ES-I3 (cell line): ENCODE data around the gene PPP1CB.

Source experiments
- H3K36me3 ChIP-seq: 2 replicates; pipeline ENCODE4 v1.6.1; 2013; ENCODE audit warnings: mild to moderate bottlenecking, low read length, control low read depth, moderate library complexity; ENCODE audit not compliant: insufficient read depth
- H3K4me1 ChIP-seq: 2 replicates; pipeline ENCODE4 v1.6.1; 2013; ENCODE audit warnings: mild to moderate bottlenecking, control low read depth, low read length; ENCODE audit not compliant: insufficient read depth
- H3K9ac ChIP-seq: 2 replicates; pipeline ENCODE4 v1.6.1; 2013; ENCODE audit warnings: low read depth, mild to moderate bottlenecking, low read length, moderate library complexity
- H3K9me3 ChIP-seq: 2 replicates; pipeline ENCODE4 v1.6.1; 2013; ENCODE audit warnings: mild to moderate bottlenecking, low read length, moderate library complexity; ENCODE audit not compliant: control insufficient read depth, insufficient read depth

PPP1CB gene

DNA sequence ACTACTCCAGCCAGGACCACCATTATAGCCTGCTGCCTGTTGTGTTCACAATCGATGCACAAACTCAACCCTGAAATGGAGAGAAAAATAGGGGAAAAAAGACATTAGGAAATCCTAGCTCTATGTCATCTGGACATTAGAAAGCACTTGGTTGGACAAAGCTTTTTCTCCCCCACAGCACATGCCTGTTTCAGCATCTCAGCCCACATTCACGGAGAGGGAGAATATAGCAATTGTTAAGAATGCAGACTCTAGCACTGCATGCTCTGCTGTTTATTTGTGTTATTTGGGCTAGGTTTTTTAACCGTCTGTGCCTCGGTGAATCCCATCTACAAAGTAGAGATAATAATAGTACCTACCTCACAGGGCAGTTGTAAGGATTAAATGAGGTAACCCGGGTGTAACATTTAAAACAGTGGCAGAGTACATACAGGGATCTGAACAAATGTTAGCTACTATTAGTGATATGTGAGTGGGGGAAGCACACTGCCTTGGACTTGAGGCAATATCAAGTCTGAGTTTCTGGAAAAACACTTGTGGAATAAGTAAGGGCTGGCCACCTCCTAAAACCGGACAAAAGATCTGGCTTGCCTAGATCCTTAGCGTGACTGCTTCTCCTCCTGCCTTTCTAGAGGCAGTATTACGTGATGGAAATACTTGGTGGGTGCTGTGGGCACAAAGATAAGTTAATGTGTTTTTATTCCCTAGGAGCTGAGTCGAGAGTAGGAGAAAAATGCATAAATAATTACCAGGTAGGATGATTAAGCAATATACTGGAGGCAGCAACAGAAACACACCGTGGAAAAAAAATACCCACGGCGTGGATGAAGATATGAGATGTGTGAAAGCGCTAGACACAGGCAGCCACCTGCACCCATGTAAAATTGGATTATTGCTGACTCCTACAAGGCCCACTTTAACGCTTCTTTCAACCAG is 1.0 kb upstream of the PPP1CB start:
- Histone ChIP-seq H3K4me1 (peaks cover 13% of the 10 kb centered on the region), H3K9ac (peak overlapping the region; percentile 86)

GRCh38 chr2:28751956-28752630 is 463 bp downstream of the PPP1CB start:
- Histone ChIP-seq H3K4me1 (peaks cover 17% of the 10 kb centered on the region), H3K36me3 (no peaks in the 10 kb centered on the region), H3K9ac (peak overlapping the region; percentile 86), H3K9me3 (no peaks in the 10 kb centered on the region)

More for the DNA sequence above, 1.0 kb upstream of the PPP1CB start:
- no peaks in the 10 kb centered on the region for H3K9me3 ChIP-seq
- H3K36me3 ChIP-seq = no peaks in the 10 kb centered on the region

DNA sequence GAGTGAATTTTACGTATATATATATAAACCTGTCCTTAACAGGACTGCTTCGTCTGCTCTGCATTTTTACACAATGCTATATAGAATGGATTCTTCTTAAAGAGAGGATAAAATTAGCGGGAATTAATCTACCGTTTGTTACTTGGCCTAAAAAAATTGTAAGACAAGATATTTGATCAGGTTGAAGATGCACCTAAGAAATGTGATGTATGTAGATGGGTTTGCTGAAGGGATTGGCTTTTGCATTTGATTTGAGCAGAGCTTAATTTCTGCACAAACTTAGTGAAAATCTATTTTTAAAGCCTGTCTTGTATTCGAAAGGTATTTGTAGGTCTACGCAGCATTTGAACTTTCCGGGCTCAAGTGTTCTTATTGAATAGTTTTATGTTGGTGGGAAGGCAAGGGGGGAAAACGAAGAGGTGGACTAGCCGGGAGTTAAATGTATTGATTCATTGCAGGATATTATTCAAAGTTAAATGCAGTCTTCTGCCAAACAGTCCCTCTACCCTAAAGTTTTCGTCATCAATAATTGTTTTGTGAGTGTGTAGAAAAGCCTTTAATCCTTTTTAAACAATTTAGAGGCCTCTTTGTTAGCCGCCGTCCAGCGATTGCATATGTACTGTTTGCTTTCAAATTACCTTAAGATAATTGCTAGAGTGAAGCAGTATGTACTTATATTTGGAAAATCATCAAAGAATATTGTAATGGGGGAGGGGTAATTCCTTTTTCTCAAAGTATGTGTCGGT is 1.2 kb downstream of the PPP1CB start:
- Histone ChIP-seq H3K4me1 (peaks cover 20% of the 10 kb centered on the region), H3K36me3 (no peaks in the 10 kb centered on the region), H3K9ac (peak overlapping the region; percentile 86), H3K9me3 (no peaks in the 10 kb centered on the region)

DNA sequence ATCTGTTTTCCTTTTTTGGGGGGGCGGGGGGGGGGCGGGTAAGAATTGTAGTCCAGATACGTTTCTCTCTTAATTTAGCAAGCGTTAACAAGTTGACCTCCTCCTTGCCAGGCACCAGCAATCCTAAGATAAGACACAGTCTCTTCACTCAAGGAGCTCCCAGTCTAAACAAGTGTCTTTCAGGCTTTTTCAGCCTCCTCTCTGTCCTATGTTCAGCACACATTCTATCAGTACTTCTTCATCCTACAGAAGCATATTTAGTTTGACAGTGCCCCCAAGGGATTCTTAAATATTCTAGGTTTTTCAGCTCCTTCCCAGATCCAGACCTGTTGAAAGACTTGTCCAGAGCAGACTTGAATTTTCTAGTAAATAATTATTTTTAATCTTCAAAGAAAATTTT is 2.7 kb downstream of the PPP1CB start:
- H3K36me3 ChIP-seq = no peaks in the 10 kb centered on the region
- H3K9ac ChIP-seq = no peak overlapping the region
- peaks cover 20% of the 10 kb centered on the region for H3K4me1 ChIP-seq
- no peaks in the 10 kb centered on the region for H3K9me3 ChIP-seq

DNA sequence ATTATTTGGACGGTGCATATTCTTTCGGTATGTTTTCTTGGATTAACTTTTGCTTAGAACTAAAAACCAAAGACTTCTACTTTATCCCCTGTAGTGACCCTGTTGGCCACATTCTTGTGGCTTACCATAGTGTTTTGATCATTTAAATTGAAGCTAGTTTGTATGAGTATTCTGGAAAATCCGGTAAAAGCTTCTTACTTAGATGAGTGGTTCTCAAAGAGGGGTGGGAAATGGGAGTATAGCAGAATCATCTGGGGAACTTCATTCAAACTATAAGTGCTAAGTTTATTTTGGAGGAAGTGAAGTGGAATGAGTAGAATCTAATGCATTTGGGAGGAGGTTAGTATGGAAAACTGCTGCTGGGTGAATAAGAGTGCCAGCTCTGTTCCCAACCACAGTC is 3.8 kb downstream of the PPP1CB start:
- H3K9ac ChIP-seq = no peak overlapping the region
- H3K4me1 ChIP-seq = peaks cover 17% of the 10 kb centered on the region
- no peaks in the 10 kb centered on the region for H3K9me3 ChIP-seq
- H3K36me3 ChIP-seq = no peaks in the 10 kb centered on the region

DNA sequence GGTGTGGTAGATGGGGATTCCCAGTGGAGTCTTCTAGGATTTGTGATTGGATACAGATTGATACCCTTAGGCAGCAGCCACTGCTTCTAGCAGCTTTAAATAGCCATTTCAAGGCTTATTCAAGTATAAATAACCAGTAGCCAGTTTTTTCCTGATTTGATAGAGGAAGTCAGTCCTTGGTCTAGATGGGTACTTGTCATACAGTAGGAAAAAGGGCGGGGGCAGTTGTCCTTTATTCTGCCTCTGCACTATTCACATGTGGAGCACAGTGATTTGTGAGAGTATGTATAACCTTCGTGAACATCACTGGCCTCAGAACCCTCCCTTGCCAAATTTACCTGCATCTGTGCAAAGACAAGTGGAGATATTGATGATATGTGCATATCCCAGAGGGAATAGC is 6.8 kb downstream of the PPP1CB start:
- peaks cover 13% of the 10 kb centered on the region for H3K4me1 ChIP-seq
- no peaks in the 10 kb centered on the region for H3K9me3 ChIP-seq

GRCh38 chr2:28761420-28761819 is 9.8 kb downstream of the PPP1CB start:
- peaks cover 3% of the 10 kb centered on the region; the same call in 1 of the 2 replicates for H3K4me1 ChIP-seq
- H3K9ac ChIP-seq = no peak overlapping the region
- no peaks in the 10 kb centered on the region for H3K9me3 ChIP-seq
- no peaks in the 10 kb centered on the region; the same call in 1 of the 2 replicates for H3K36me3 ChIP-seq

More for the DNA sequence above, 6.8 kb downstream of the PPP1CB start:
- Histone ChIP-seq H3K36me3 (no peaks in the 10 kb centered on the region; the same call in 1 of the 2 replicates), H3K9ac (no peak overlapping the region)

GRCh38 chr2:28764909-28765711 is 13.5 kb downstream of the PPP1CB start:
- no peaks in the 10 kb centered on the region; the same call in 1 of the 2 replicates for H3K36me3 ChIP-seq
- no peaks in the 10 kb centered on the region for H3K9me3 ChIP-seq
- no peak overlapping the region for H3K9ac ChIP-seq
- H3K4me1 ChIP-seq = no peaks in the 10 kb centered on the region

GRCh38 chr2:28766070-28766469 is 14.4 kb downstream of the PPP1CB start:
- Histone ChIP-seq H3K4me1 (no peaks in the 10 kb centered on the region), H3K9me3 (no peaks in the 10 kb centered on the region), H3K36me3 (no peaks in the 10 kb centered on the region; the same call in 1 of the 2 replicates), H3K9ac (no peak overlapping the region)

DNA sequence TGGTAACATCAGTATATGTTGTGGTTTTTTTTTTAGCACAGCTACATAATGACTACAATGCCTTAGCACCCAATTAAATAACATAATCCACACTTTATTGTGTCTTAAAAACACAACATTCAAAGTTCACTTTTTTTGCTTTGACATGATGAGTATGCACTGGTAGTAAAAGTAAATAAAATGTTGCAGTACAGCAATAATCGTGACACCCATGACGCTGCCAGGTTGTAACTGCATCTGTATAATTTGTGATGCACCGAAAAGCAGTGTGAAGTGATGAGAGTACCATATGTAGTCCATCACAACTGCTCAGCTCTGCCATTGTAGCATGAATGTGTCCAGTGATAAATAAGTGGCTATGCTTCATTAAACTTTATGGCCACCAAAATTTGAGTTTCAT is 15.7 kb downstream of the PPP1CB start:
- H3K9me3 ChIP-seq = no peaks in the 10 kb centered on the region
- no peaks in the 10 kb centered on the region for H3K4me1 ChIP-seq
- no peak overlapping the region for H3K9ac ChIP-seq
- H3K36me3 ChIP-seq = no peaks in the 10 kb centered on the region; the same call in 1 of the 2 replicates

DNA sequence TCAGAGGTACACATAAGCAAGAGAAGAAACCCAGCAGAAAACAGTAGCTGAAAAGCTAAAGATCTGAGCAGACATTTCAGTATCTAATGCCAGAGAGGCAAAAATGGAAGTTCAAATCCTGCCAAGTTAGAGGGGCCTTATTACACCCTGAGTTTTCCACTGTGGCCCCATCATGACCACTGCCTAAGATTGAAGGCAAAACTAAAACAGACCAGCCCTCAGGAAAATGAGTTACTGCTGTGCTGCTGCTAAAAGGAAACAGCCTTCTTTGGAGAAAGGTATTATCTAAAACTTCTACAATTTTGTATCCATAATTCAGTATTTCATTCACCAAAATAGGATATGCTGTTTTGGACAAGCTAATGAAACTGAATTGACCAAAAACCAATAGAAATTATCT is 16.8 kb downstream of the PPP1CB start:
- Histone ChIP-seq H3K9me3 (no peaks in the 10 kb centered on the region), H3K9ac (no peak overlapping the region), H3K36me3 (no peaks in the 10 kb centered on the region), H3K4me1 (no peaks in the 10 kb centered on the region)

DNA sequence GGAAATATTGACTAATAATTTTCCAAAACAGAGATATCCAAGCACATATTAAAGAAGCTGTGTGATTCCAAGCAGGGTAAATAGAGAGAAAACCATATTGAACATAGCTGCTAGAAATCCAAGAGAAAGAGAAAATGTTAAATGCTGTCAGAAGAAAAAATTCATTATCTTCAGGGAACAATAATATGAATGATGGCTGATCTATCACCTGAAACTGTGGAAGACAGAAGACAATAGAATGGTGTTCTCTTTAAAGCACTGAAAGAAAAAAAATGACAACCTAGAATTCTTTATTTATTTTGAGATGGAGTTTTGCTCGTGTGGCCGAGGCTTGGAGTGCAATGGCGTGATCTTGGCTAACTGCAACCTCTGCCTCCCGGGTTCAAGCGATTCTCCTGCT is 17.3 kb downstream of the PPP1CB start:
- Histone ChIP-seq H3K4me1 (no peaks in the 10 kb centered on the region), H3K9me3 (no peaks in the 10 kb centered on the region), H3K36me3 (no peaks in the 10 kb centered on the region), H3K9ac (no peak overlapping the region)

DNA sequence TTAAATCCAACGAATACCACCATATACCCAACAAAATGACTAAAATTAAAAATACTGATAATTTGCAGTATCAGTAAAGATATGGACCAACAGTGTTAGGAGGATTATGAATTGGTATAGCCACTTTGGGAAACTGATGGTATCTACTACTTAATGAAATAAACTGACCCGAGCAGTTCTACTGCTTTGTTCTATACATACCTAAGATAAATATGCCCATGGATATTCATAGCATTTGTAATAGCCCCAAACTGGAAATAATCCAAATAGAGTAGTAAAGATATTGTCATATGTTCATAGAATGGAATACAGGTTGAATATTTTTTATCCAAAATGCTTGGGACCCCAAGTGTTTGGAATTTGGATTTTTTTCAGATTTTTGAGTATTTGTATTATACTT is 20.7 kb downstream of the PPP1CB start:
- Histone ChIP-seq H3K9me3 (no peaks in the 10 kb centered on the region), H3K9ac (no peak overlapping the region), H3K36me3 (no peaks in the 10 kb centered on the region), H3K4me1 (no peaks in the 10 kb centered on the region)

DNA sequence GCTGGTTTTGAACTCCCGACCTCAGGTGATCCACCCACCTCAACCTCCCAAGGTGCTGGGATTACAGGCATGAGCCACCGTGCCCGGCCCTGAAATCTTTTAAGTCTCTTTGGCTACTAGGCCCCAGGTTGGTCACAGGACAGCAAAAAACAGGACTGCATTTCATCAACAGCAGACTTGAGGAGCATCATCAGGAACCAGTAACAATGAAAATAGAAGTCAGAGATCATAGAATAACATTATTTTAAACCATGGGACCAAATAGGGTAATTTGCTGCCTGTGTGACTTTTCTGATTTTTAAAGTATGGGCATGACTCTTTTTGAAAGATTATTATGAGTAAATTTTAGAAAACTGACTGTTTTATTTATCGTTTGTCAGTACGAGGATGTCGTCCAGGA is 24.8 kb downstream of the PPP1CB start:
- Histone ChIP-seq H3K9ac (no peak overlapping the region), H3K36me3 (peaks cover 21% of the 10 kb centered on the region), H3K4me1 (no peaks in the 10 kb centered on the region), H3K9me3 (no peaks in the 10 kb centered on the region)
